ENCODE measurements around the gene RSPH6A.

RSPH6A gene

DNA sequence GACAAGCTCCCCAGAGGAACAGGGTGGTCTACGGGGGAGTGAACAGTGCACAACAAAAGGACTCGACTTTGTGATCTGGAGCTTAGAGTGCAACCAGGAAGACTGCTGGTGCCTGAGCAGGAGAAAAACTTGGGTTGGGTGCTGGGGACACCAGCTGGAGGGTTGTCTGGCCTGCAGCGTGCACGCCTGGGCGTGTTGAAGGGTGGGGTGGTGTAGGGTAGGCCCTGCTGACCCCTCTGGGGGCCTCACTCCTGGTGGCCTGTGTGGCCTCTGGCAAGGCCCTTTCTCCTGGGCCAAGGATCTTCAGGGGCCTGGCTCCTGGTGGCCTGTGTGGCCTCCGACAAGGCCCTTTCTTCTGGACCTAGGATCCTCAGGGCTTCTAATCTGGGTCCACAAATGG, 4.7 kb upstream of the RSPH6A start:
- Mint-ChIP-seq H3K4me3 (no peak overlapping the region), H3K4me1 (ENCODE audit: low read depth) (peaks cover 2% of the 10 kb centered on the region), H3K9me3 (no peaks in the 10 kb centered on the region), H3K36me3 (ENCODE audit: low read depth) (peaks cover 16% of the 10 kb centered on the region), H3K27ac (no peak overlapping the region), H3K27me3 (ENCODE audit: low read depth) (no peaks in the 10 kb centered on the region)

DNA sequence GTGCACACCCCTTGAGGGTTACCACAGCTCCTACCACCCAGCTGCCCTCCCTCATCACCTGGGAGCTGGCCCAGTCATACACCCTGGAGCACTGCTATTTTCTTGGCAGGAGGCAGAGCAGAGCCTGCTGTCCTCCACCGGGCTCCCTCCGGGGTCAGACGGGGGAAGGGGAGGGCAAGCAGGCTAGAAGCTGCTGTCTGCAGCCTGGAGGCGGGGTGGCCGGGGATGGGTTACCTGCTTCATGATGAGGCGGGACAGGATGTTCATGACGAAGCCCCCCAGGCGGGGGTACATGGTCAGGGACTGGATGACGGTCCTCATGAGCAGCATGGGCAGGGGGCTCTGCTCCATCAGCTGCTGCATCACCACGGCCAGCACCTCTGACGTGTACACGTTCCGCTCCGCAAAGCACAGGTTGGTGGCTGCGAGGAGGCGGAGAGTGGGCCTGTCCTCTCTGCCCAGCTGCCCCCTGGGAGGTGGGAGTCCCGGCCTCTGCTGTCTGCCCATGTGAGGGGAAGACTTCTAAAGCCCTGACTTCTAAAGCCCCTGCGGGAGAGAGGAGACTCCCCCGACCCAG, 2.7 kb upstream of the RSPH6A start:
- Mint-ChIP-seq H3K4me3 (no peak overlapping the region), H3K4me1 (ENCODE audit: low read depth) (peaks cover 2% of the 10 kb centered on the region), H3K36me3 (ENCODE audit: low read depth) (peaks cover 5% of the 10 kb centered on the region), H3K27me3 (ENCODE audit: low read depth) (no peaks in the 10 kb centered on the region), H3K9me3 (no peaks in the 10 kb centered on the region), H3K27ac (no peak overlapping the region)

DNA sequence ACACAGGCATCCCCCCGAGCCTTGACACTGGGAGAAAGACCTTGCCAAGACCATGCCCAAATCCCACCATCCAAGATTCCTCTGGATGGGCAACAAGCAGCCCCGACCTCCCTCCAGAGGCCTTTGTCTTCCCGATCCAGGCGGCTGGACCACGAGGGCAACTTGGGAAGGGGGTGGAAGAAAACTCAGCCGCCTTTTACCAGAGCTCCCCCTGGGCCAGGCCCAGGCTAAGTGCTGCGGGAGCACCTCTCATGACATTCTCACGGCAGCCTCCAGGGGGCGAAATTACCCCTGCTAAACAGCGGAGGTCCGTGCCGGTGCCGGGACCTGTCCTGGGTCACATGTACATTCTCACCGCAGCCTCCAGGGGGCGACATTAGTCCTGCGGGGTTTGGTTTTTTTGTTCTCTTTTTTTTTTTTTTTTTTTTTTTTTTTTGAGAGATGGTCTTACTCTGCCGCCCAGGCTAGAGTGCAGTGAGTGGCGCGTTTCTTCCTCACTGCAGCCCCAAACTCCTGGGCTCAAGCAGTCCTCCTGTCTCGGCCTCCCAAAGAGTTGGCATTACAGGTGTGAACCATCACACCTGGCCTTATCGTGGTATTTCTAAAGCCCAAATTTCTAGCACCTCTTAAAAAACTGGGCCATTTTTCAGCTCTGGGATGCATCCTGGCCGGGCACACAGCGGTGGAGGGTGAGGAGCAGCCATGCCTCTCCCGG, 2.1 kb upstream of the RSPH6A start:
- Mint-ChIP-seq H3K27me3 (ENCODE audit: low read depth) (no peaks in the 10 kb centered on the region), H3K4me1 (ENCODE audit: low read depth) (peaks cover 2% of the 10 kb centered on the region), H3K4me3 (no peak overlapping the region), H3K36me3 (ENCODE audit: low read depth) (peaks cover 5% of the 10 kb centered on the region), H3K9me3 (no peaks in the 10 kb centered on the region), H3K27ac (no peak overlapping the region)

DNA sequence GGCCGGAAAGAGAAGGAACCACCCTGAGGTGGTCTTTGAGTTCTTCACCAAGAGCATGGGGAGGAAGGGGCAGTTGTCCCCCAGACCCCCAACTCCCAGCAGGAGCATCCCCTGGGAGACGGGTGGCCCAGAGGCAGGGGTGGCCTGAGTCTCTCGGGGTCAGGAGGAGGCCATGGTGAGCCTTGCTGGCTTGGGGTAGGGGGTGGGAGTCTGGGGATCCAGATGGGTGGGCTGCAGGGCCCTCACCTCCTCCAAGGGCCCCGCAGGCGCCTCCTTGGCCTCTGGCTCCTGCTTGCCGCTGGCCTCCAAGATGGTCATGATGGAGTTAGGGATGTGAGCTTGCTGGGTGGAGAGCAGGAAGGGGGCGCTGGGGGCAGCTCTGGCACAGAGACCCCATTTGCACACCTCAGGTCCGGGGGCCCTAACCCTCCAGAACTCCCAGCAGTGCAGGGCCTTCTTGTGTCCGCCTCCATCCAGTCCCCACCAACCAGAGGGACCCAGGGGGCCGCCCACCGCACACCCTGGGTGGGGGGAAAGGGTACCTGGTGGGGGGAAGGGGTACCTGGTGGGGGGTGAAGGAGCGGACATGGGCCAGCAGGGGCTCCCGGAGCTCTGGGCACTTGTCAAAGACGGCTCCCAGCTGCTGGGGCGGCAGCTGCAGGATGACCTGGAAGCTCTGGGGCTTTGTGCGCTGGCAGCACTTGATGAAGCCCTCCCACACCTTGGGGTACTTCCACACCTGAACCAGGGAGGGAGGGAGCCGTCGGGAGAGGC, 1.3 kb upstream of the RSPH6A start:
- Mint-ChIP-seq H3K27me3 (ENCODE audit: low read depth) (no peaks in the 10 kb centered on the region), H3K9me3 (no peaks in the 10 kb centered on the region), H3K36me3 (ENCODE audit: low read depth) (peaks cover 5% of the 10 kb centered on the region), H3K27ac (no peak overlapping the region), H3K4me3 (no peak overlapping the region), H3K4me1 (ENCODE audit: low read depth) (peaks cover 2% of the 10 kb centered on the region)

DNA sequence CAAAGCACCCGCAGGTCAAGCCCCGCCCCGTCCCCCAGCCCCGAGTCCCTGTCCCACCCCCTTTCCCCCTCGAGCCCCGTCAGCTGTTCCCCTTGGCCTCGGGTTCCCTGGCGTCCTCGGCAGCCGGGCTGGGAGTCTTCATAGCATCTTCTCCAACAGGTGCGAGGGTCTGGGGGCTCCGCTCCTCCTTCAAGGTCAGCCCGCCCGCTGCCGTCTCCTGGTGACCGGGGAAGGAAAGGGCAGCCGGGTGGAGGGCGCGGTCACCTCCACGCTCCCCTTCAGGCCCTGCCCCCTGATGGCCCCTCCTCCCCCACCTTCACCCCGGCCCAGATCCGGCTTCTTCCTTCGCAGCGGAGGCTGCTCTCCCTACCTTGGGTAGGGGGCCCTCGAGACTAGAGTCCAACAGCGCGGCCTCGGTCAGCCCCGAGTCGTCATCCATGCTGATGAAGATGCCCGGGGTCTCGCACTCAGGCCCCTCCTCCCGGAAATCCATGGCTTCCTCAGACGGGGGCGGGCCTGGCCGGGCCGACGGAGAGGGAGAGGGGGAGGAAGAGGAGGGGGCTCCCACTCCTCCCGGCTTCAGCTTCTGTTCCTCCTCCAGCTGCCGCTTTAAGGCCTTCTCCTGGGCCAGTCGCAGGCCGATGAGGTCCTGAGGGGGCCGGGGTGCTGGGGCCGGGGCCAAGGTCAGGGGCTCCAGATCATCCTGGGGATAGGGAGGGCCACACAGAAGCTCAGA, 541 bp upstream of the RSPH6A start:
- Mint-ChIP-seq H3K36me3 (ENCODE audit: low read depth) (peaks cover 2% of the 10 kb centered on the region), H3K4me1 (ENCODE audit: low read depth) (peaks cover 2% of the 10 kb centered on the region), H3K4me3 (no peak overlapping the region), H3K27me3 (ENCODE audit: low read depth) (no peaks in the 10 kb centered on the region), H3K27ac (no peak overlapping the region), H3K9me3 (no peaks in the 10 kb centered on the region)

DNA sequence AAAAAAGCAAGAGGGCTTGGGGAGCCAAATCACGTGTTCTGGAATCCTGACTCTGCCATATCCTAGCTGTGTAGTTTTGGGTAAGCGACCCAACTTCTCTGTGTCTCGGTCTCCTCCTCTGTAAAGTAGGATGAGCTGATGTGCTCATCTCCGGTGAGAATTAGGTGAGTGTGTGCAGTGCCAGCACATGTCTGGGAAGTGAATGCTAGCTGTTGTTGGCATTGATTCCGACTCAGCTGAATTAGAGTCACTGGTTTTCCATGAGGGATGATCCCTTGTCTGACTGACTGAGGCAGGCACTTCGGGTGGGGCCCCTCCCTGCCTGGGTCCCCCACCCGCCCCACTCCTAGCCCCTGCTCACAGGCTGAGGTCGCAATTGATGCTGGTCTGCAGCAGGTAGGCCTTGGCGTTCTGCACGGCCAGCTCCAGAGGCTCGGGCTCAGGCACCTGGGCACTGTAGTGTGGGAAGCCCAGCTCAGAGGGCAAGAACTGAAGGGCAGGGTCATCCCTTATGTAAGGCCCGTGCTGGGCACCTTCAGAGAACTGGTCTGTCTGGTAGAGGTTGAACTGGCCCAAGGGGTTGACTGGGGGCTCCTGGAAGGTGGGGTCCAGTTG, 835 bp downstream of the RSPH6A start:
- Mint-ChIP-seq H3K4me3 (no peak overlapping the region), H3K36me3 (ENCODE audit: low read depth) (no peaks in the 10 kb centered on the region), H3K27me3 (ENCODE audit: low read depth) (no peaks in the 10 kb centered on the region), H3K9me3 (no peaks in the 10 kb centered on the region), H3K27ac (no peak overlapping the region), H3K4me1 (ENCODE audit: low read depth) (peaks cover 13% of the 10 kb centered on the region)

DNA sequence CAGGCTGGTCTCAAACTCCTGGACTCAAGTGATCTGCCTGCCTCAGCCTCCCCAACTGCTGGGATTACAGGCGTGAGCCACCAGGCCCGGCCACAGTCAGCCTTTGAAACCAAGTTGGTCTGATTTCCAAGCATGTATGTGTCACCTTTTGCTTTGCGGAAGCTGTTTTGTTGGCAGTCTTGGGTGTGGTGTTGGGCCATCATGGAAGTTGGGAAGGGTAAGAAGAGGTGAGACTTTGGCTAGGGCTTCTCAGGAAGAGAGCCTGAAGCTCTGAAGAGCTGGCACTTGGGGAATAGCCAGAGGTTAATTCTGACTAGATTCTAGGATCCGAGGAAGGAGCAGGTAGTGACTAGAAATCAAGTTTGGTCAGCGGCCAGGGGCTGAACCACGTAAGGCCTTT, 2.8 kb downstream of the RSPH6A start:
- Mint-ChIP-seq H3K9me3 (no peaks in the 10 kb centered on the region), H3K27ac (no peak overlapping the region), H3K36me3 (ENCODE audit: low read depth) (no peaks in the 10 kb centered on the region), H3K4me1 (ENCODE audit: low read depth) (peaks cover 14% of the 10 kb centered on the region), H3K4me3 (no peak overlapping the region), H3K27me3 (ENCODE audit: low read depth) (no peaks in the 10 kb centered on the region)

DNA sequence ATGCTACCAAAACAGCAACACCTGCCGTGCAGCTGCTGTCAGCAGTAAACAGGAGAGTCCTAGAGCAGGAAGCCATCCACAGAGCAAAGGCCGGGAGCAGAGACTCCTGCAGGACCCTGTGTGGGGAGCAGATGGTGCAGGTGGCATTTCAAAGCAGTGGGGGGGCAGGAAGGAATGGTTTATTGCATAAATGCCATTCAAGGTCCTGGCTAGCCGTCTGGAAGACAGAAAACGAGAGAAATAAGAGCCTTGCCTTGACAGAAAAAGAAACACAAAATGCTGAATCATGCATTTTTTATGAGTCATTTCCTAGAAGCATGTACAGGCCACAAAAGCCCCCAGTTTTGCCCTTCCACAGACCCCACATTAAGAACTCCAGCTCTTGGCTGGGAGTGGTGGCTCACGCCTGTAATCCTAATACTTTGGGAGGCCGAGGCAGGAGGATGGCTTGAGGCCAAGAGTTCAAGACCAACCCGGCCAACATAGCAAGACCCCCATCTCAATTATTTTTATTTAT, 5.4 kb downstream of the RSPH6A start:
- H3K4me3 Mint-ChIP-seq, result no peak overlapping the region
- no peaks in the 10 kb centered on the region for H3K9me3 Mint-ChIP-seq
- H3K4me1 Mint-ChIP-seq (ENCODE audit: low read depth), result peaks cover 12% of the 10 kb centered on the region
- H3K27me3 Mint-ChIP-seq (ENCODE audit: low read depth), result peaks cover 7% of the 10 kb centered on the region
- H3K36me3 Mint-ChIP-seq (ENCODE audit: low read depth), result no peaks in the 10 kb centered on the region
- H3K27ac Mint-ChIP-seq, result no peak overlapping the region

DNA sequence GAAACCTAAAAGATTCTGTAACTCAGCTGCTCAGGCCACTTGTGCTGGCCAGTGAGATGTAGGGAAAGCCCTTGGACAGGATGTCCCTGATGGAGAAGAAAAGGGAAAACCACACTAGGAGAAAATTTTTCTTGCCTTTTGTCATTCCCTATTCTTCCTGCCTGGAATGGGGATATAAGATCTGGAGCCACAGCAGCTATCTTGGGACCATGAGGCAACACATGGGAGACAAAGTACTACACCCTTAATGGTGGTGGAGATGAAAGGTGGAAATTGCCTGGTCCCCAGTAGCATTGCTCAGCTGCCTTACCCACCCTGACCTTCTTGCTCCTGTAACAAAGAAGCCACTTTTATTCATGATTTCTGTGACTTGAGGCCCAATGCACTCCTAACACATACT, 9.4 kb downstream of the RSPH6A start:
- H3K4me3 Mint-ChIP-seq, result no peak overlapping the region
- no peak overlapping the region for H3K27ac Mint-ChIP-seq
- H3K36me3 Mint-ChIP-seq (ENCODE audit: low read depth), result no peaks in the 10 kb centered on the region

DNA sequence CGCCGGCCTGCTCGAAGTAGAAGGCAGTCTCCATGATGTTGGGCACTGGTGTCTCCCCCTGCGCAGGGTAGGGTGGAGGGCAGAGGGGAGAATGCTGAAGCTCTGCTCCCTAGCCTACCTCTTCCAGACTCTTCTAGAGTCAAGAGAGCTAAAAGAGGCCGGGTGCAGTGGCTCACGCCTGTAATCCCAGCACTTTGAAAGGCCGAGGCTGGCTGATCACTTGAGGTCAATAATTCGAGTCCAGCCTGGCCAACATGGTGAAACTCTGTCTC, 10.2 kb downstream of the RSPH6A start:
- H3K36me3 Mint-ChIP-seq (ENCODE audit: low read depth), result no peaks in the 10 kb centered on the region
- H3K27me3 Mint-ChIP-seq (ENCODE audit: low read depth), result peaks cover 23% of the 10 kb centered on the region
- H3K4me3 Mint-ChIP-seq, result no peak overlapping the region
- peaks cover 7% of the 10 kb centered on the region for H3K4me1 Mint-ChIP-seq (ENCODE audit: low read depth)
- H3K27ac Mint-ChIP-seq, result no peak overlapping the region
- no peaks in the 10 kb centered on the region for H3K9me3 Mint-ChIP-seq

More for the DNA sequence above, 9.4 kb downstream of the RSPH6A start:
- Mint-ChIP-seq H3K27me3 (ENCODE audit: low read depth) (peaks cover 17% of the 10 kb centered on the region), H3K9me3 (no peaks in the 10 kb centered on the region), H3K4me1 (ENCODE audit: low read depth) (peaks cover 12% of the 10 kb centered on the region)

DNA sequence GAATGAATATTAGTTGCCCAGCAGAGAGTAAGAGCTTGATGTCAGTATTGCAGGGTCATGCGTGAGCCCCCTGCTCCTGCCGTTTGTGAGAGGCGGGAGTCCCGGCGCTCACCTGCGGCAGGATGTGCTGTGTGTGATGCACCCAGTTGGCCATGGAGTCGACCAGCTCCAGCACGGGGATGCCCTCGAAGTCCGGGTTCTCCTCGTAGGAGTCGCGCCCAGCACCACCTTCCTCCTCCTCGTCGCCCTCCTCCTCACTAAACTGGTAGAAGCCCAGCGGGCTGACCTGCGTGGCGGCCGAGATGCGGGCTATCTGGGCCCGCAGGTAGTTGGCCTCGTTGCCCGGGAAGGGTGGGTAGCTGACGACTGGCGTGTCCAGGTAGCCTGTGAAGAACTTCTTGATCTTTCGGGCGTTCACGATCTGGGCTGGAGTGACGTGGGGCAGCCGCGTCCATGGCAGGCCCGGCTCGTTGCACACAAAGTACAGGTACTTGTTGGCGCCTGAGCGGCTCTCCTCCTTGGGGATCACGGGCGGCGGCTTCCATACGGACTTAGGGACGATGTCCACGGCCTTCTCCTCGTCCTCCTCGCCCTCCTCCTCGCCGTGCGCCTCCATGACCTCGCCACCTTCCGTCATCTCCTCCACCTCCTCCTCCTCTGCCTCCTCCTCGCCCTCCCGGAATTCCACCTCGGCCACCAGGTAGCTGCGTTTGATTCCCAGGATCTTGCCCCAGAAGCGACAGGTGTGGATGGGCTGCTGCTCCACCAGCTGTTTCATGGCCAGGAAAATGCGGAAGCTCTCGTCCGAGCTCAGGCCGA, 10.8 kb downstream of the RSPH6A start:
- no peak overlapping the region for H3K27ac Mint-ChIP-seq
- no peaks in the 10 kb centered on the region for H3K36me3 Mint-ChIP-seq (ENCODE audit: low read depth)
- no peak overlapping the region for H3K4me3 Mint-ChIP-seq
- peaks cover 2% of the 10 kb centered on the region for H3K4me1 Mint-ChIP-seq (ENCODE audit: low read depth)
- H3K9me3 Mint-ChIP-seq, result no peaks in the 10 kb centered on the region
- peaks cover 23% of the 10 kb centered on the region for H3K27me3 Mint-ChIP-seq (ENCODE audit: low read depth)

DNA sequence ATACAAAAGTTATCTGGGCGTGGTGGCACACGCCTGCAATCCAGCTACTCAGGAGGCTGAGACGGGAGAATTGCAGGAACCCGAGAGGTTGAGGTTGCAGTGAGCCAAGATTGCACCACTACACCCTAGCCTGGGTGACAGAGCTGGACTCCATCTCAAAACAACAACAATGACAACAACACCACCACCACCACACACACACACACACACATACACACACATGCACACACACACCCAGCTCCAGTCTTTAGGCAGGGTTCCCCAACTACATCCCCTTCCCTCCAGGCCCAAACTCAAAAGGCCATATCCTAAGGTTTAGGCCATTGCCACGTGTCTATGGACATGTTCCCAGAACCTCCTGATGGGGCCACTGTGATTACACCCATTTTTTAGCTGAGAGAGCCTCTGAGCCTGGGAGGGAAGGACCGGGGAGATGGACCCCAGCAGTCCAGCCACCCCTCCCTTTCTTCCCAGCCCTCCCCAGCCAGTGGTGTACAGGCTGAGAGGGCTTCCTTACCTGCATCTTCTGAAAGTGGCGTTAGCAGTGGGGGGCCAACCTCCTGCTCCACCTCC, 13.4 kb downstream of the RSPH6A start:
- H3K4me3 Mint-ChIP-seq, result no peak overlapping the region
- peaks cover 5% of the 10 kb centered on the region for H3K4me1 Mint-ChIP-seq (ENCODE audit: low read depth)
- no peak overlapping the region for H3K27ac Mint-ChIP-seq
- H3K27me3 Mint-ChIP-seq (ENCODE audit: low read depth), result peaks cover 38% of the 10 kb centered on the region
- H3K36me3 Mint-ChIP-seq (ENCODE audit: low read depth), result no peaks in the 10 kb centered on the region
- H3K9me3 Mint-ChIP-seq, result no peaks in the 10 kb centered on the region

DNA sequence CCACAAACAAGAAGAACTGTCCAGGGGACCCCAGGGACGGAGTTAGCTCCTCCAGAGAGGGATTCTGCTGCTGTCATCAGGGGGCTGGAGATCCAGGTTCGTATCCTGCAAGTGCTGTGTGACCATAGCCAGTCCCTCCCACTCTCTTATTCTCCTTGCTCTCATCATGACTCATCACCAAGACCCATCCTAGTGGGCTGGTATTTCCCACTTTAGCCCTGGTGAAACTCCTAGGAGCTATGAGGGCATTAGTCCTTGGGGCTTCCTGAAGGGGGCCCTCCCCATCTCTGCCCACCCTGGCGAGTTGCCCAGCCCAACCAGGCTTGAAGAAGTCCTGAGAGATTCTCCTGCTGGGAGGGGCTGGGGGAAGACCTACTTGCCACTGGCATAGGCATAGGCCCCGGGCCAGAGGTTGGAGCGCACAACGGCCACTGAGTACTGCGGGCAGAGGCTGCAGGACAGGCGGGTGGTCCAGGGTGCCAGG, 15.0 kb downstream of the RSPH6A start:
- Mint-ChIP-seq H3K4me3 (no peak overlapping the region), H3K9me3 (no peaks in the 10 kb centered on the region), H3K27ac (no peak overlapping the region), H3K36me3 (ENCODE audit: low read depth) (no peaks in the 10 kb centered on the region), H3K4me1 (ENCODE audit: low read depth) (peaks cover 5% of the 10 kb centered on the region), H3K27me3 (ENCODE audit: low read depth) (peaks cover 44% of the 10 kb centered on the region)
